NT2/D1 (cell line): ENCODE measurements around the gene OSMR.

Experiments
- SUZ12 ChIP-seq: IDR thresholded peaks from 2 replicates; pipeline ENCODE4 v1.6.1; 2011; ENCODE audit not compliant: insufficient read length, insufficient read depth; ENCODE audit errors: extremely low read depth
- YY1 ChIP-seq: IDR thresholded peaks from 2 replicates; pipeline ENCODE4 v1.6.1; 2011; ENCODE audit not compliant: insufficient read length, insufficient read depth
- ZNF274 ChIP-seq: IDR thresholded peaks from 2 replicates; pipeline ENCODE4 v1.6.1; 2011; ENCODE audit warnings: mild to moderate bottlenecking, low read depth, low read length

- TF ChIP-seq ZNF274 (no peak), SUZ12 (no peak), YY1 (no peak)
Observed at GRCh38 chr5:38923661-38924451, 78.0 kb downstream of the OSMR start.
